BLaER1 (cell line): ENCODE results near the gene TMEFF2.

Experiments
- H3K27ac ChIP-seq: shearing (Covaris generic); formaldehyde crosslinking; 2 replicates; pipeline ENCODE4 v1.8.1; 2022
- H3K27me3 ChIP-seq: shearing (Covaris generic); formaldehyde crosslinking; 2 replicates; pipeline ENCODE4 v1.8.1; 2022
- H3K36me3 ChIP-seq: shearing (Covaris generic); formaldehyde crosslinking; 2 replicates; pipeline ENCODE4 v1.8.1; 2022
- H3K4me1 ChIP-seq: shearing (Covaris generic); formaldehyde crosslinking; 2 replicates; pipeline ENCODE4 v1.8.1; 2022
- H3K4me2 ChIP-seq: shearing (Covaris generic); formaldehyde crosslinking; 2 replicates; pipeline ENCODE4 v1.8.1; 2022
- H3K4me3 ChIP-seq: shearing (Covaris generic); formaldehyde crosslinking; 2 replicates; pipeline ENCODE4 v1.8.1; 2022
- H3K9ac ChIP-seq: shearing (Covaris generic); formaldehyde crosslinking; 2 replicates; pipeline ENCODE4 v1.8.1; 2022
- H3K9me3 ChIP-seq: shearing (Covaris generic); formaldehyde crosslinking; 2 replicates; pipeline ENCODE4 v1.8.1; 2022
- H4K20me1 ChIP-seq: shearing (Covaris generic); formaldehyde crosslinking; 2 replicates; pipeline ENCODE4 v1.8.1; 2022
- Cebpa-rat ChIP-seq: shearing (Covaris generic); IDR thresholded peaks from 2 replicates; pipeline ENCODE4 v1.8.1; 2022

TMEFF2 gene

DNA sequence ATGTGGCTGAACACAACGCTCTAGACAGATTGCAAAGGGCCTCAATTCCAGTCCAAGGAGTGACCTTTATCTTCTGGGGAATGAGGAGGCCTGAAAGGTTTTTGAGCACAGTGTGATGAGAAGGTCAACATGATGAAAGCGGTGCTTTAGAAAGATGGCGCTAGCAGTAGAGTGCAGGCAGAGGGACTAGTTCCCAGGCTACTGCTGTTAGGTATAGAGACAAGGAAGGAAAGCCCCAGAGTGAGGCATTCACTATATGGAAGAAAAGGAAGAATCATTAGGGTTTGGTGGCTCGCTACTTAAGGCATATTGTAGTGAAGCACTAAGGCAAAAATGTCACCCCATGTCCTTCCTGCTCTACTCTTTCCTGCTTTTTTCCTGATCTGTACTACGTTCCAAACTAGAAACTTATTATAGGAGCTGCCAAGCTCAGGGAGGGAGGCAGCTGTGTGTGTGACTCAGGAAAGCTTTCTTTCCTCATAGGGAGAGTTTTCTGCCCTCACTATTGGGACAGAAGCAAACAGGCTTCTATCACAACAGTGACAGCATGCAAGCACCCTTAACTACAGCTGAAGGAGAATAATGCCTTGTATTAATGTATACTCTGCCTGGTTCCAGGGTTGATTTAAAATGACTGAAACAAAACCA, 187.0 kb downstream of the TMEFF2 start:
- Histone ChIP-seq H3K4me2 (no peak overlapping the region), H3K4me3 (no peak overlapping the region), H3K9ac (no peak overlapping the region), H3K4me1 (0 out of 2 replicates have a peak, but pooled peaks cover 4% of the 10 kb centered on the region), H3K27ac (no peak overlapping the region), H4K20me1 (no peaks in the 10 kb centered on the region), H3K9me3 (no peaks in the 10 kb centered on the region), H3K36me3 (no peaks in the 10 kb centered on the region), H3K27me3 (no peaks in the 10 kb centered on the region)
- no peak for TF ChIP-seq Cebpa-rat

DNA sequence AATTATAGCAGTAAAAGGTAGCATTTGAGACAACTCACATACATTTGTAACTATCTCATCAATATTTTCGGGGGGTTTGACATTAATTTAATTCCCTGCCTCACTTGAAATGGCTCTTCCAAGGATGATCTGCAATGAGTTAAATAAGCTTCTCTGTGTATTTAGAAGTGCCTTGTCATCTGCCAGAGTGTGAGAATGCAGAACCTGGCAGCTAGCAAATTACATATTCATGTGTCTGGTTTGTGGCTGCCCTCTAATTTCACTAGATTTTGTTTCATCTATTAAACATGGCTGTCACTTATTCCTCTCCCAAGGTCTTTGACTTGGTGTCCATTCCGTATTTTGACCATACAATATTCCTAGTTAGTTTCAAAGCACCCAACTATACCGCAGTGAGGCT, 189.5 kb downstream of the TMEFF2 start:
- Histone ChIP-seq H3K27ac (no peak overlapping the region), H3K9me3 (no peaks in the 10 kb centered on the region), H3K4me1 (0 out of 2 replicates have a peak, but pooled peaks cover 4% of the 10 kb centered on the region), H3K4me2 (no peak overlapping the region), H3K36me3 (no peaks in the 10 kb centered on the region), H3K4me3 (no peak overlapping the region), H3K27me3 (no peaks in the 10 kb centered on the region), H3K9ac (no peak overlapping the region), H4K20me1 (no peaks in the 10 kb centered on the region)
- no peak for TF ChIP-seq Cebpa-rat

DNA sequence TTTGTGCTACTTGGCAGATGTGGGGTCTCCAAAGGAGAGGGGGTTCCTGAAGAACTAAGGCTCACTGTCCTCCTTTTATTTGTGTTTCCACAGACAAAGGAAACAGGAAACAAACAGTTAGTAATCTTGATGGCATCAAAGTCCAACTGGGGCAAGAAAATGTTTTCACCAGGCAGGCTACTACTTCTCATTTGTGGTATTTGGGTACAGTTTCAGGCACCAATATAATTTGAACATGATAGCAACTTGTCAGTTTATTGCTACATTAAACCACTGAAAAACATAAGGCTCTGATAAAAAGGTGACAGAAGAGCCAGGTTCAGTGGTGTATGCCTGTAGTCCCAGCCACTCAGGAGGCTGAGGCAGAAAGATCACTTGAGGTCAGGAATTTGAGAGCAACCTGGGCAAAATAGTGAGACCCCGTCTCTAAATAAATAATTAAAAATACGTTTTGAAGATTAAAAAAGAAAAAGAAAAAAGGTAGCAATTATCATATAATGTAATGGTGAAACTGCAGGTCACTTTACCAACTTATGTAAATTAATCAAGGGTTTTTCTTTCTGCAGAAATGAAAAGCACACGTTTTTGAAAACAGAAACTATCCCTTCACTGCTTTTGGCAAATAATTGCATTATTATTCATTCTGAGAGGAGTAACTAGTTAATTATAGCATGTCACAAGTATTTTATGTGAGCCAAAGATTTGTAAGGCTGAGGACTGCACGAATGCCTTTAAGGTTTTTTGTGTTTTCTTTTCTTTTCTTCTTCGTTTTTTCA, 190.4 kb downstream of the TMEFF2 start:
- Histone ChIP-seq H4K20me1 (no peaks in the 10 kb centered on the region), H3K9me3 (no peaks in the 10 kb centered on the region), H3K36me3 (no peaks in the 10 kb centered on the region), H3K4me1 (0 out of 2 replicates have a peak, but pooled peaks cover 4% of the 10 kb centered on the region), H3K27me3 (no peaks in the 10 kb centered on the region), H3K9ac (no peak overlapping the region), H3K4me3 (no peak overlapping the region), H3K27ac (no peak overlapping the region), H3K4me2 (no peak overlapping the region)
- TF ChIP-seq Cebpa-rat, result no peak

DNA sequence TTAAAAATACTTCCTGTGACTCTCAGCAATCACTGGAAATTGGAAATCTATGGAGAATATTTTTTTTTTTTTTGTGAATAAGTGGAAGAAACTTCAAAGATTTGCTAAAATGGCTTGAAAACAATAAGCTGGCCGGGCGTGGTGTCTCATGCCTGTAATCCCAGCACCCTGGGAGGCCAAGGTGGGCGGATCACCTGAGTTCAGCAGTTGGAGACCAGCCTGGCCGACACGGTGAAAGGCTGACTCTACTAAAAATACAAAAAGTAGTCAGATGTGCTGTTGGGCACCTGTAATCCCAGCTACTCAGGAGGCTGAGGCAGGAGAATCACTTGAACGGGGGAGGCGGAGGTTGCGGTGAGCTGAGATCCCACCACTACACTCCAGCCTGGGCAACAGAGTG, 192.3 kb downstream of the TMEFF2 start:
- H3K36me3 ChIP-seq, result no peaks in the 10 kb centered on the region
- no peaks in the 10 kb centered on the region for H4K20me1 ChIP-seq
- H3K9ac ChIP-seq, result no peak overlapping the region
- no peak for TF ChIP-seq Cebpa-rat
- no peak overlapping the region for H3K27ac ChIP-seq
- H3K4me3 ChIP-seq, result no peak overlapping the region
- no peak overlapping the region for H3K4me2 ChIP-seq
- H3K9me3 ChIP-seq, result no peaks in the 10 kb centered on the region
- H3K27me3 ChIP-seq, result no peaks in the 10 kb centered on the region
- 0 out of 2 replicates have a peak, but pooled peaks cover 4% of the 10 kb centered on the region for H3K4me1 ChIP-seq

DNA sequence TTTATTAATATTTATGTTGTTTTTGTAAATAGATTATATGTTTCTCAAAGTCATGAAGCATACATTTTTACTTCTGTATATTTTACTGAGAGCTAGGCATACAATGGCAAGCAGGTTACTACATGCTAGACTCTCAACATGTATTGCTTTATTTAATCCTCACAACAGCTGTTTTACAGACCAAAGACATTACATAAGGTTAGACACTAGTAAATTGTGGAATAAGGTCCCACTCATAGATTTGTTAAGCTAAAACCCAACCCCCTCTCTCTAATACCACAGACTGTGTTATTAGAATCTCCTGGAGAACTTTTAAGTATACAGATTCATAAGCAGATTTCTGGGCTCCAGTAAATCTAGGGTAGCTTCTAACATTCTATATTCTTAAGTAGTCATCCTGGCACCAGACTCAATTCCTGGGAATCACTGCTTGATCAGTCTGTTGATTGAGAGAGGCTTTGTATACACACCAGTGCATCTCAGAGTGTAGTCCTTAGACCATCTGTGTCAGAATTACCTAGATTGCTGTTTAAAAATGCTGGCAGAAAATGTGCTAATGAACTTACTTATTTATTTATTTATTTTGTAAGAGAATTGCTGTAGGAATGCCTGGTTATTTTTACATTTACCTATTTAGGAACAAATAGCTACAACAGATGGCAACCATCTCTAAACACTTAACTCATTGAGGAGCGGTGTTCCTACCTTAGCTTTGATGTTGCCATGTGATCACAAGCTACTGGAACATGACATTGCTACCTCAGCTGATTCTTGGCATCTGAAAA, 194.3 kb downstream of the TMEFF2 start:
- H3K4me3 ChIP-seq, result no peak overlapping the region
- H3K9ac ChIP-seq, result no peak overlapping the region
- no peaks in the 10 kb centered on the region for H3K27me3 ChIP-seq
- no peak for TF ChIP-seq Cebpa-rat
- H3K4me1 ChIP-seq, result 0 out of 2 replicates have a peak, but pooled peaks cover 4% of the 10 kb centered on the region
- H3K36me3 ChIP-seq, result no peaks in the 10 kb centered on the region
- no peak overlapping the region for H3K4me2 ChIP-seq
- H3K27ac ChIP-seq, result no peak overlapping the region
- no peaks in the 10 kb centered on the region for H3K9me3 ChIP-seq
- H4K20me1 ChIP-seq, result no peaks in the 10 kb centered on the region

DNA sequence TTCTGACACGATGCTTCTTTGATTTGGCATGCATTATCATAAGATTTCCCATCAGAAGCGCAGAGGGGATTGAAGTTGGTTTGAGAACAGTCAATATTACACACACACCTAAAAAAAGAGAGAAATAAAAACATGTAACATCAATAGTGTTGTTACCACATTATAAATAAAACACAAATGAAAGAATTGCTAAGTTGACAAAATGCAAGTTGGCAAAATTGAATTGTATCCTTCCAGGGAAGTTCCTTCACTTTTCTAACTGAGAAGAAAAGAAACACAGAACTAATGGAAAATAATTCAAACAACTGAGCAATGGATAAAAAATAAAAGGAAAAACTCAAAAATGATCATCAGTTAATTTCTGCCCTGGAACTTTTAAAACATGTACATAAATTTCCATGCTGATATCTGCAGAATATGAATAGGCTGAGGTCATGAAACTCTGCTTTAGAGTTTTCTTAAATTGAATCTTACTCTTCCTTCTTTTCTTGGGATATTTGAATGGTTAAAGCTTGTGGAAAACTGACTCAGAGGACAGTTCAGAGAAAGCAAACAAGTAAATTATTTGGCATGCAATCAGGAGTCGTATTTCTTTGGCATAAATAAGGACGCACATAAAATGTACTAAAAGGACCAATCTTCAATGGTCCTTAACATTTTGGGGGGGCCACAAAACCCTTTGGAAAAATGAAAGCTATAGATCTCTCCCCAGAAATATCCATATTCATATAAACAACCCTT, 195.5 kb downstream of the TMEFF2 start:
- H3K9me3 ChIP-seq, result no peaks in the 10 kb centered on the region
- no peak for TF ChIP-seq Cebpa-rat
- no peak overlapping the region for H3K27ac ChIP-seq
- no peaks in the 10 kb centered on the region for H4K20me1 ChIP-seq
- no peaks in the 10 kb centered on the region for H3K36me3 ChIP-seq
- no peak overlapping the region for H3K4me2 ChIP-seq
- 0 out of 2 replicates have a peak, but pooled peaks cover 2% of the 10 kb centered on the region for H3K4me1 ChIP-seq
- H3K4me3 ChIP-seq, result no peak overlapping the region
- H3K9ac ChIP-seq, result no peak overlapping the region
- no peaks in the 10 kb centered on the region for H3K27me3 ChIP-seq

DNA sequence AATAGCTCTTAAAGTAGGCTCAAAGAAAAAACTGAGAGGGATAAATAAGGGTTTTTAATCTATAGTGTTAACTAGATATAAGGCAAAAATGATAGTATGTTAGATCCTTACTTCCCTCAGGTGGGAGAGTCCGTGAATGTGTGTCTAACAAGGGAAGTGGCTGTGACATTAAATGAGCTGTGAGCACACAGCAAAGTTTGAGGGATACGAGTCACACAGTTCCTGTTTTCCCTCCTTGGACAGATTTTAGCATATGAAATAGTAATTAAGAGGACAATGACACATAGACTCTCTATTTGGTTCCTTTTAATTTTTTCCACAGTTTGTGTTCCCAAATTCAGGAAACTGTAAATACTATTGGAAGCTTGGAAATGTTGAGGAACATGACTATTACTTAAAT, 199.4 kb downstream of the TMEFF2 start:
- H3K4me2 ChIP-seq, result no peak overlapping the region
- H3K9me3 ChIP-seq, result no peaks in the 10 kb centered on the region
- no peaks in the 10 kb centered on the region for H3K36me3 ChIP-seq
- H3K27ac ChIP-seq, result no peak overlapping the region
- no peak for TF ChIP-seq Cebpa-rat
- H3K4me3 ChIP-seq, result no peak overlapping the region
- H3K27me3 ChIP-seq, result no peaks in the 10 kb centered on the region
- H3K4me1 ChIP-seq, result no peaks in the 10 kb centered on the region
- H4K20me1 ChIP-seq, result no peaks in the 10 kb centered on the region
- H3K9ac ChIP-seq, result no peak overlapping the region

DNA sequence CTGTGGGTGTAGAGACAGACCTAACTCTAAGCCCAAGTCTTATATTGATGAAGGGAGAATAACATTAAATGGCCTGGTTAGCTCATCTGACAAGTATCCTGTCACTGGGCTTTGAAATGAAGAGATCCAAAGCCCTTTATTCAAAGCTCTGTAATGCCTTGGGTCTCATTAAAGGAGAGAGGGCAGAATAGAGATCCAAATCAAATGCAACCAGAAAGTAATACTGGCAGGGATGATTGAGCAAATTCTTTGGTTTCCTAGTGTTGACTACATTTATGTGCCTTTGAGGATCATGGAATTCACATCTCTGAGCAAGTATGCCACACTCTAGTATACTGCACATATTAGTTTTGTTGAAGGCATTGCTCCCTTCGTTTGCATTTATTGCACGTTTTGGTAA, 200.0 kb downstream of the TMEFF2 start:
- Histone ChIP-seq H3K9ac (no peak overlapping the region), H3K4me1 (no peaks in the 10 kb centered on the region), H3K4me2 (no peak overlapping the region), H3K27ac (no peak overlapping the region), H3K36me3 (no peaks in the 10 kb centered on the region), H4K20me1 (no peaks in the 10 kb centered on the region), H3K9me3 (no peaks in the 10 kb centered on the region), H3K4me3 (no peak overlapping the region), H3K27me3 (no peaks in the 10 kb centered on the region)
- TF ChIP-seq Cebpa-rat, result no peak

DNA sequence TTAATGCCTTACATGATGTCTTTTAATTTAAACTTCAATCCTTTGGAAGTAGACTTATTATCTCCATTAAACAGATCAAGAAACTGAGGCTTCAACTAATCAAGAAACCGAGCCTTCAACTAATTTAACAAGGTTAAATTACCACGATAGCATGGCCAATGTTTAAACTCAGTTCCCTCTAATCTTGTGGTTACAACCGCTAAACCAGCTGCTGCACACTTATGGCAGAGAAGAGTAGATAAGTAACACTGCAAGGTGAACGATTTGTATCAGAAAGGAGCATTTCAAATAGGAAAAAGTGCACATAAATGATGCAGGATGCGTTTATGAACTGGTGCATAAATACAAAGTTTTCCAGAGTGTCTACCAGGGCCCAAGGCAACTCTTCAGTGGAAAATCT, 203.3 kb downstream of the TMEFF2 start:
- Histone ChIP-seq H3K4me3 (no peak overlapping the region), H3K9ac (no peak overlapping the region), H3K4me1 (no peaks in the 10 kb centered on the region), H3K27me3 (no peaks in the 10 kb centered on the region), H4K20me1 (no peaks in the 10 kb centered on the region), H3K36me3 (no peaks in the 10 kb centered on the region), H3K4me2 (no peak overlapping the region), H3K9me3 (no peaks in the 10 kb centered on the region), H3K27ac (no peak overlapping the region)
- TF ChIP-seq Cebpa-rat, result no peak
